Pancreas (tissue), 10 donors: ENCODE results near the gene OSBPL5. TPM values are rescaled to one million over a fixed set of nuclear protein-coding genes. Genes with fewer than 3 reads are reported as not detected.
A peak's percentile ranks its signal among the peaks of the same experiment; 100 is the strongest.

Source experiments
- ATAC-seq, 4 donors: fragments of 200-7000 bp; cut with Tn5 transposase; one replicate each; pipeline versions ENCODE4 v1.8.0 to v1.9.1; 2020; ENCODE audit warnings: mild to moderate bottlenecking in 4 of 4, moderate library complexity in 4 of 4
- DNase-seq, 6 donors: peaks; one replicate each; pipeline ENCODE4 v3.0.0-alpha.2; 2020
- FAIRE-seq: peaks from 2 replicates; lab custom pipeline; 2012; peaks lifted over from hg19 to GRCh38; lab: Jason Lieb, UNC
- H3K27ac ChIP-seq, 4 donors: fragments of 200-600 bp; sonication (generic); 1 replicate in 3 of 4; 2 replicates in 1 of 4; pipeline versions ENCODE4 v1.5.0 to v1.8.0; 2020
- H3K27me3 ChIP-seq, 4 donors: fragments of 200-600 bp; one replicate each; pipeline ENCODE4 v1.8.0; 2021
- H3K36me3 ChIP-seq, 3 donors: fragments of 200-600 bp; sonication (generic) in 1 of 3; one replicate each; pipeline versions ENCODE4 v1.5.0 to v1.8.0; 2020 to 2021
- H3K4me1 ChIP-seq, 3 donors: fragments of 200-600 bp; one replicate each; pipeline ENCODE4 v1.8.0; 2021
- H3K4me3 ChIP-seq, 4 donors: fragments of 200-600 bp; sonication (generic) in 2 of 4; one replicate each; pipeline versions ENCODE4 v1.5.0 to v1.8.0; 2020 to 2021
- H3K9me3 ChIP-seq, 4 donors: fragments of 200-600 bp; one replicate each; pipeline ENCODE4 v1.8.0; 2021
- WGBS, 2 donors: extraction: QIAGEN DNeasy Blood & Tissue Kit; methylation state at CpG; one replicate each; pipeline ENCODE4 v1.1.7; 2013; 5-methylcytosine and 5-hydroxymethylcytosine counted together
- intact Hi-C, 3 donors: fragments of 100-400 bp; cut with DNase I; formaldehyde crosslinking; loops; one replicate each; pipeline versions ENCODE4 v1.11.1 to v1.14.2; 2022
- polyA plus RNA-seq, 2 donors: library from polyadenylated mRNA; stranded (reverse); fragments of 200-250 nt; gene quantifications; one replicate each; pipeline ENCODE4 v1.2.3, GENCODE V29; 2013
- total RNA-seq, 6 donors: library from RNA; stranded (reverse); fragmentation: NEBNext Ultra II Directional in 4 of 6; extraction: Animal tissue kit (Norgen Biotek cat#: 25700) in 4 of 6; gene quantifications; one replicate each; pipeline versions ENCODE4 v1.2.1 to v1.2.4, GENCODE V29; 2021 to 2023
- TF ChIP-seq, protein P1 (sequence below), 4 donors: fragments of 200-600 bp; sonication (generic) in 3 of 4; IDR thresholded peaks; one replicate each; pipeline versions ENCODE4 v1.5.0 to v1.8.0; 2021; ENCODE audit warnings: antibody characterized with exemption in 4 of 4
- donor health status: healthy with polysubstance abuse.
- donor health status: DM: no; HTN: no; CAD: no; lungs with moderate emphysema.
- donor health status: DM: no; HTN: no; CAD: no.
- donor health status: control.
- donor health status: control.
- donor health status: Bipolar disorder and iron deficiency.
- donor health status: DM: yes; HTN: yes; CAD: no.
- donor health status: DM: no; HTN: no; CAD: no.
- donor health status: DM: no; HTN: no; CAD: no.
- donor health status: DM: yes; HTN: yes; CAD: no.

OSBPL5 gene
- total and polyA plus RNA-seq, 8 donors, result 9.8 to 16.7 (median 11.8) TPM

DNA sequence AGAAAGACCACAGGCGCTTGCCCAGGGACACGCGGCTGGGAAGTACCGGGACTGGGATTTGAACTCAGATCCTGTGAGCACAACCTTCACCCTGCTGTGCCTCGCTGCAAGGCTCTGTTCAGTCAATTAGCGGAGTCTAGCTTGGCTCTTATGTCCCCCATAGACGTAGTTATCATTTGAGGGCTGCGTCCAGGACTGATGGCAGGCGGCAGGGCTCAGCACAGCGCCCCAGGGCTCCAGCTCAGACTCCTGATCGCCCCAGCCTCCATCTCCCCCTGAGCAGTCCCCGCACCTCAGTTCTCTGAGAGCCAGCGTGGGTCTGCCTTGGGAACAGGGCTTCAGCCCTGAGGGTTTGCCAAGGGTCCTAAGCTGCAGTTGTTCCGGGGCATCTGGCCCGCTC lies 33.7 kb upstream of the OSBPL5 start:
- TF ChIP-seq, protein P1, sequence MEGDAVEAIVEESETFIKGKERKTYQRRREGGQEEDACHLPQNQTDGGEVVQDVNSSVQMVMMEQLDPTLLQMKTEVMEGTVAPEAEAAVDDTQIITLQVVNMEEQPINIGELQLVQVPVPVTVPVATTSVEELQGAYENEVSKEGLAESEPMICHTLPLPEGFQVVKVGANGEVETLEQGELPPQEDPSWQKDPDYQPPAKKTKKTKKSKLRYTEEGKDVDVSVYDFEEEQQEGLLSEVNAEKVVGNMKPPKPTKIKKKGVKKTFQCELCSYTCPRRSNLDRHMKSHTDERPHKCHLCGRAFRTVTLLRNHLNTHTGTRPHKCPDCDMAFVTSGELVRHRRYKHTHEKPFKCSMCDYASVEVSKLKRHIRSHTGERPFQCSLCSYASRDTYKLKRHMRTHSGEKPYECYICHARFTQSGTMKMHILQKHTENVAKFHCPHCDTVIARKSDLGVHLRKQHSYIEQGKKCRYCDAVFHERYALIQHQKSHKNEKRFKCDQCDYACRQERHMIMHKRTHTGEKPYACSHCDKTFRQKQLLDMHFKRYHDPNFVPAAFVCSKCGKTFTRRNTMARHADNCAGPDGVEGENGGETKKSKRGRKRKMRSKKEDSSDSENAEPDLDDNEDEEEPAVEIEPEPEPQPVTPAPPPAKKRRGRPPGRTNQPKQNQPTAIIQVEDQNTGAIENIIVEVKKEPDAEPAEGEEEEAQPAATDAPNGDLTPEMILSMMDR (IDR thresholded peaks at IDR 0.05), result no peak
- H3K27ac ChIP-seq, result no peak overlapping the region
- no peaks in the 10 kb centered on the region for H3K9me3 ChIP-seq
- intact Hi-C loops, result no loop called here
- DNase-seq, result no peak
- no peaks in the 10 kb centered on the region for H3K36me3 ChIP-seq
- 72 to 80% methylated on average over 15 of the region's 15 CpGs for WGBS, 2 donors
- H3K4me3 ChIP-seq, result no peak overlapping the region
- no peak for ATAC-seq
- no peaks in the 10 kb centered on the region for H3K4me1 ChIP-seq
- no peaks in the 10 kb centered on the region for H3K27me3 ChIP-seq
- FAIRE-seq, result no peak

DNA sequence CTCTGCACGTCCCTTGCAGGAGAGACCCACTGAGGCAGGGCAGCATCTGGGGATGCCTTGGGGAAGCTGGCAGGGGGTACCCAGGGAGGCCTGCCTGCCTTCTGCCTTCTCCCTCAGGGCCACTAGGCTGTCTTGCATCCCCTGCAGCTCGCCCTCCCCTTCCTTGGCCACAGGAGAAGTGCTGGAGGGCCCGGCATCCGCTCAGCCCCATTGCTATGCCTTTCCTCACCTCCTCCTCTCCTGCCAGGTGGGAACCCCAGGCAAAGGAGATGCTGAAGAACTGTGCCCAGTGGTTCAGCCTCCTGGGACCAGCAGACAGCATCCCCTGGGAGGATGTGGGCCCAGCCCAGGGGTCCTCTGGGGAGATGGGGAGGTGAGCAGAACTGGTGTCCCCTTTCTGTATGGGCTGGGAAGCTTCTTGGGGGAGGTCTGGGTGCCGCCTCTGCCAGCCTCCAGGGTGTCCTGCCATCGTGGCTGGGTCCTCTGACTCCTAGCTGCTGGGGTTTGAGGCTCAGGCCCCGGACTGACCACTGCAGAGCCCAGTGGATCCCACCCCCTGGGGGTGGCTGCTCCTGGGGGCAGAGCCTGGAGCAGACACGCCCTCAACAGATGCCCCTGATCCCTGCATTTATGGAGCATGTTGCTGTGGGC lies 32.9 kb upstream of the OSBPL5 start:
- 67 to 80% methylated on average over 7 to 8 of the region's 8 CpGs for WGBS, 2 donors
- H3K4me3 ChIP-seq, result no peak overlapping the region
- DNase-seq (no peak), ATAC-seq (no peak), FAIRE-seq (no peak)
- intact Hi-C loops, result no loop called here
- TF ChIP-seq, protein P1 (IDR thresholded peaks at IDR 0.05), result no peak
- no peaks in the 10 kb centered on the region for H3K4me1 ChIP-seq
- H3K27ac ChIP-seq, result no peak overlapping the region
- H3K27me3 ChIP-seq, result no peaks in the 10 kb centered on the region
- H3K36me3 ChIP-seq, result no peaks in the 10 kb centered on the region
- H3K9me3 ChIP-seq, result no peaks in the 10 kb centered on the region

DNA sequence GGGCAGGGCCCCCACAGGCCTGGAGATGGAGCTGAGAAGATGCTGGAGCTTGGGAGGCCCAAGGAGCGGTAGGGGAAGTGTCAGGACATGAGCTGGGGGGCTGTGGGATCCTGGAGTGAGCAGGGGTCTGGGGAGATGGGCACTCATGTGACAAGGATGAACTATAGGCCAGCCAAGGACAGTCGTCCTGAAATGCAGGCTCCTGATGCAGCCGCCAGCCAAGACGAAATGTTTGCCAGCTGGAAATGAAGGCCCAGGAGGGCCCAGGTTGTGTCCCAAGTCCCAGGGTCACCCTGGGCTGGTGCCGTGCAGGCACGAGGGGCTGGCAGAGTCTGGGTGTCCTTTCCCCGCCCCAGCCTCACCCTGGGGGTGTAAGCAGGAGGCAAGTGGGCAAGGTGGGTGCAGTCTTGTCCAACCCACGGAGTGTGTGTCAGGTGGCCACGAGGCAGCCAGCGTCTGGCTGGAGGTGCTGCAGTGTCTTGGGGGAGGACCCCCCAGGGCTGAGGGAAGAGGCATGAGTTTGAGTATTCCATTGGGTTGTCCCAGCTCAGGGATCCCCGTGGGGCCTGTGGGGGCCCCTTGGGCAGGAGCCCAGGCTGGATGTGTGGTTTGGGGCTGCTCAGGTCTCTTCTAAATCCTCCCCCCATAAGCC lies 32.1 kb upstream of the OSBPL5 start:
- no peaks in the 10 kb centered on the region for H3K4me1 ChIP-seq
- H3K27me3 ChIP-seq, result no peaks in the 10 kb centered on the region
- no peak overlapping the region for H3K4me3 ChIP-seq
- WGBS, 2 donors, result 77 to 78% methylated on average over 11 of the region's 11 CpGs
- DNase-seq (no peak), FAIRE-seq (no peak), ATAC-seq (no peak)
- H3K27ac ChIP-seq, result no peak overlapping the region
- TF ChIP-seq, protein P1 (IDR thresholded peaks at IDR 0.05), result no peak
- no peaks in the 10 kb centered on the region for H3K9me3 ChIP-seq
- intact Hi-C loops, result no loop called here
- no peaks in the 10 kb centered on the region for H3K36me3 ChIP-seq

DNA sequence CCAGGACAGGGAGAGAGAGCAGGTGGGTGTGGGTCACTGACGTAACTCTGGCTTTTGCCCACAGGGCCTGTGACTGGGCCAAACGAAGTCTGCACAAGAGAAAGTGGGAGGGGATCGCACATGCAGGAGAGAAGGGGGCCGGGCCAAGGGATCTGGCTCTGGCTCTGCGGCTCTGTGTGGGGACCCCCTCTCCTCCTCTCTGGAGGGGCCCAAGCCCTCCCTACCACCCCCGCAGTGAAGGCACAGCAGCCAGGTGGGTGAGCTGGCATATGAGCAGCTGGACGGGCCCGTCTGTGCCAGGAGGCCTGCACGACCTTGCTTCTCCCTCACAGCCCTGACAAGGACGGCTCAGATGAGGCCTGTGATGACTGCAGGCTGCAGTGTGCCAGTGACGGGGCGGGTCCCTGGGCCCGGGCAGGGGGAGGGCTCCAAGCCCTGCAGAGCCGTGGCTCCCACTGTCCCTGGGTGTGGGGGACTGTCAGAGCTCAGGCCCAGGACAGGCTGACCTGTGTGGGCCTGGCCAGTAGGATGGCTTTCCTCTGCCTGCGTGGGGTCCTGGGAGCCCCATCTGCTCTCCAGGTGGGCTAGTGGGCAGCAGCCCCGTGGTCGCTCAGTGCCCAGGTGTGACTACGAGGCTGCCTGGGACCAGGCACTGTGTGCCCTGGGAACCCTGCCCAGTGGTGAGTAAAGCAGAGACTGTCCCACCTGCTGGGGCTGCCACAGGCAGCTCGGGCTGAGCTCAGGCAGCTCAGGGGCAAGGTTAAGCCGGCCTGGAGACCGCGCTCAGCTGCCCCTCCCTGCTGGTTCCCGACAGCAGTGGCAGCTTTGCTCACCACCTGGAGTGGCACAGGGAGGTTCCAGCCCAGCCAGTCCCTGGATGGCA lies 31.3 kb upstream of the OSBPL5 start:
- H3K36me3 ChIP-seq, result no peaks in the 10 kb centered on the region
- H3K4me1 ChIP-seq, result no peaks in the 10 kb centered on the region
- WGBS, 2 donors, result 72 to 73% methylated on average over 23 of the region's 23 CpGs
- ATAC-seq (no peak), DNase-seq (peak in 1 of 6 donors; percentile 6), FAIRE-seq (no peak)
- H3K4me3 ChIP-seq, result no peak overlapping the region
- H3K27me3 ChIP-seq, result no peaks in the 10 kb centered on the region
- TF ChIP-seq, protein P1 (IDR thresholded peaks at IDR 0.05), result no peak
- H3K27ac ChIP-seq, result no peak overlapping the region
- intact Hi-C loops, result no loop called here
- no peaks in the 10 kb centered on the region for H3K9me3 ChIP-seq
